Vagina (tissue), 2 donors: ENCODE results near the gene UPB1. TPM values are rescaled to one million over a fixed set of nuclear protein-coding genes. Genes with fewer than 3 reads are reported as not detected.

Experiments
- DNase-seq, 2 donors: peaks; one replicate each; pipeline ENCODE4 v3.0.0-alpha.2; 2017; ENCODE audit errors: extremely low spot score in 2 of 2
- H3K27ac ChIP-seq: fragments of 200-600 bp; sonication (generic); one replicate; pipeline ENCODE4 v1.5.1; 2019
- H3K27me3 ChIP-seq: fragments of 200-600 bp; sonication (generic); one replicate; pipeline ENCODE4 v1.5.1; 2019
- H3K36me3 ChIP-seq, 2 donors: fragments of 200-600 bp; sonication (generic); one replicate each; pipeline ENCODE4 v1.5.1; 2017 to 2019
- H3K4me1 ChIP-seq: fragments of 200-600 bp; sonication (generic); one replicate; pipeline ENCODE4 v1.5.1; 2019
- H3K4me3 ChIP-seq, 2 donors: fragments of 200-600 bp; sonication (generic); 1 replicate in 1 of 2; 2 replicates in 1 of 2; pipeline ENCODE4 v1.5.1; 2016 to 2019
- H3K9me3 ChIP-seq: fragments of 200-600 bp; sonication (generic); one replicate; pipeline ENCODE4 v1.5.1; 2019
- CTCF ChIP-seq, 3 experiments: fragments of 450-650 bp in 2 of 3; fragments of 200-600 bp in 1 of 3; sonication (generic) in 1 of 3; IDR thresholded peaks; one replicate each; pipeline ENCODE4 v1.5.1; 2017 to 2019; ENCODE audit warnings: antibody characterized with exemption in 3 of 3, mild to moderate bottlenecking in 2 of 3, moderate library complexity in 2 of 3
- POLR2A ChIP-seq, 2 donors: fragments of 450-650 bp; IDR thresholded peaks; one replicate each; pipeline ENCODE4 v1.6.1; 2017; ENCODE audit warnings: antibody characterized with exemption in 2 of 2, mild to moderate bottlenecking in 2 of 2, moderate library complexity in 2 of 2
- POLR2AphosphoS5 ChIP-seq, 2 donors: sonication (generic); formaldehyde crosslinking; IDR thresholded peaks; one replicate each; pipeline ENCODE4 v1.9.0; 2017; ENCODE audit warnings: antibody characterized with exemption in 2 of 2, mild to moderate bottlenecking in 2 of 2, low read depth in 1 of 2; ENCODE audit not compliant: insufficient read depth in 1 of 2
- intact Hi-C: fragments of 100-400 bp; cut with DNase I; formaldehyde crosslinking; loops from one replicate; pipeline ENCODE4 v1.15.1; 2023
- total RNA-seq: library from RNA; depleted of rRNA; stranded (reverse); fragments of >200 nt; gene quantifications from one replicate; pipeline ENCODE4 v1.2.3, GENCODE V29; 2016

The UPB1 gene
- total RNA-seq, 1 donor from 2014 or later, result not detected

- Histone ChIP-seq H3K36me3 (peaks cover 0 to 59% of the 10 kb centered on the region in 2 donors), H3K27ac (no peak overlapping the region), H3K9me3 (no peaks in the 10 kb centered on the region), H3K4me1 (peaks cover 17% of the 10 kb centered on the region), H3K4me3 (no peak overlapping the region), H3K27me3 (no peaks in the 10 kb centered on the region)
- DNase-seq, result no peak
- intact Hi-C loops, result no loop called here
- TF ChIP-seq POLR2A (IDR thresholded peaks at IDR 0.05) (no peak), CTCF (IDR thresholded peaks at IDR 0.05) (no peak), POLR2AphosphoS5 (IDR thresholded peaks at IDR 0.05; ENCODE audit: insufficient read depth in 1 of 2, low read depth in 1 of 2) (no peak)
Measured at GRCh38 chr22:24542641-24543040, 47.5 kb downstream of the UPB1 start.

GRCh38 chr22:24543185-24543601 is 48.1 kb downstream of the UPB1 start:
- H3K36me3 ChIP-seq, result peaks cover 0 to 65% of the 10 kb centered on the region in 2 donors
- H3K9me3 ChIP-seq, result no peaks in the 10 kb centered on the region
- no peak overlapping the region for H3K4me3 ChIP-seq
- intact Hi-C loops, result no loop called here
- TF ChIP-seq CTCF (IDR thresholded peaks at IDR 0.05), result no peak
- TF ChIP-seq POLR2A (IDR thresholded peaks at IDR 0.05), result no peak
- TF ChIP-seq POLR2AphosphoS5 (IDR thresholded peaks at IDR 0.05; ENCODE audit: insufficient read depth in 1 of 2, low read depth in 1 of 2), result no peak
- no peaks in the 10 kb centered on the region for H3K27me3 ChIP-seq
- H3K4me1 ChIP-seq, result peaks cover 17% of the 10 kb centered on the region
- no peak overlapping the region for H3K27ac ChIP-seq
- no peak for DNase-seq

GRCh38 chr22:24543679-24544243 is 48.6 kb downstream of the UPB1 start:
- Histone ChIP-seq H3K9me3 (no peaks in the 10 kb centered on the region), H3K27ac (no peak overlapping the region), H3K4me3 (no peak overlapping the region), H3K27me3 (no peaks in the 10 kb centered on the region), H3K36me3 (peaks cover 0 to 69% of the 10 kb centered on the region in 2 donors), H3K4me1 (peaks cover 17% of the 10 kb centered on the region)
- no peak for DNase-seq
- TF ChIP-seq POLR2AphosphoS5 (IDR thresholded peaks at IDR 0.05; ENCODE audit: insufficient read depth in 1 of 2, low read depth in 1 of 2) (no peak), POLR2A (IDR thresholded peaks at IDR 0.05) (no peak), CTCF (IDR thresholded peaks at IDR 0.05) (no peak)
- intact Hi-C loops, result no loop called here

GRCh38 chr22:24548812-24549211 is 53.7 kb downstream of the UPB1 start:
- Histone ChIP-seq H3K36me3 (peaks cover 0 to 31% of the 10 kb centered on the region in 2 donors), H3K27ac (no peak overlapping the region), H3K4me1 (peaks cover 48% of the 10 kb centered on the region), H3K27me3 (no peaks in the 10 kb centered on the region), H3K9me3 (no peaks in the 10 kb centered on the region), H3K4me3 (no peak overlapping the region)
- no peak for TF ChIP-seq POLR2AphosphoS5 (IDR thresholded peaks at IDR 0.05; ENCODE audit: insufficient read depth in 1 of 2, low read depth in 1 of 2)
- no peak for TF ChIP-seq POLR2A (IDR thresholded peaks at IDR 0.05)
- TF ChIP-seq CTCF (IDR thresholded peaks at IDR 0.05), result no peak
- no peak for DNase-seq
- intact Hi-C loops, result no loop called here

GRCh38 chr22:24550028-24550901 is 55.1 kb downstream of the UPB1 start:
- no peak overlapping the region for H3K4me3 ChIP-seq
- H3K9me3 ChIP-seq, result no peaks in the 10 kb centered on the region
- H3K4me1 ChIP-seq, result peaks cover 40% of the 10 kb centered on the region
- H3K36me3 ChIP-seq, result peaks cover 0 to 24% of the 10 kb centered on the region in 2 donors
- TF ChIP-seq CTCF (IDR thresholded peaks at IDR 0.05), result no peak
- no peak for TF ChIP-seq POLR2AphosphoS5 (IDR thresholded peaks at IDR 0.05; ENCODE audit: insufficient read depth in 1 of 2, low read depth in 1 of 2)
- no peak for TF ChIP-seq POLR2A (IDR thresholded peaks at IDR 0.05)
- intact Hi-C loops, result no loop called here
- no peak overlapping the region for H3K27ac ChIP-seq
- DNase-seq, result no peak
- H3K27me3 ChIP-seq, result no peaks in the 10 kb centered on the region
